PC-3 (cell line): Measurements from ENCODE around the gene LRP1B. TPM values are rescaled to one million over a fixed set of nuclear protein-coding genes. Genes with fewer than 3 reads are reported as not detected.

Source experiments
- ATAC-seq: fragments of 200-7000 bp; cut with Tn5 transposase; 2 replicates; pipeline ENCODE4 v1.9.1; 2020; ENCODE audit warnings: mild to moderate bottlenecking, moderate library complexity
- BruUV-seq: library from RNA; stranded (reverse); fragments of 400-500 nt; replicated peaks from 2 replicates; lab custom pipeline; 2021; lab: Mats Ljungman, UMichigan
- CTCF ChIA-PET: fragments of 300-600 bp; sonication (Branson Sonifier 250); formaldehyde crosslinking; loops from one replicate; lab custom pipeline; 2022; ENCODE audit warnings: antibody characterized with exemption; lab: Charles Lee
- POLR2A ChIA-PET: fragments of 300-600 bp; sonication (Branson Sonifier 250); formaldehyde crosslinking; loops from one replicate; lab custom pipeline; 2022; ENCODE audit warnings: antibody characterized with exemption; ENCODE audit not compliant: unreplicated experiment; lab: Charles Lee
- DNase-seq: peaks from one replicate; pipeline ENCODE4 v3.0.0-alpha.2; 2015
- H2AFZ ChIP-seq: fragments of 300-600 bp; sonication (generic); 2 replicates; pipeline ENCODE4 v1.6.0; 2016; ENCODE audit warnings: antibody characterized with exemption, low read length
- H3F3A ChIP-seq: fragments of 300-600 bp; sonication (generic); one replicate; pipeline ENCODE4 v1.6.0; 2017; ENCODE audit warnings: antibody characterized with exemption, low read length, control low read depth, mild to moderate bottlenecking; ENCODE audit not compliant: unreplicated experiment
- H3K27ac ChIP-seq: fragments of 300-600 bp; sonication (generic); 2 replicates; pipeline ENCODE4 v1.5.1; 2016; ENCODE audit warnings: mild to moderate bottlenecking, low read length
- H3K27me3 ChIP-seq: fragments of 300-600 bp; sonication (generic); 2 replicates; pipeline ENCODE4 v1.6.1; 2016; ENCODE audit warnings: low read length, mixed read lengths
- H3K36me3 ChIP-seq: fragments of 300-600 bp; sonication (generic); 2 replicates; pipeline ENCODE4 v1.6.1; 2016; ENCODE audit warnings: low read depth, mixed run types, low read length, mixed read lengths
- H3K4me1 ChIP-seq: fragments of 300-600 bp; sonication (generic); 2 replicates; pipeline ENCODE4 v1.5.1; 2016; ENCODE audit warnings: low read length; ENCODE audit not compliant: insufficient read depth
- H3K4me2 ChIP-seq: fragments of 300-600 bp; sonication (generic); 2 replicates; pipeline ENCODE4 v1.6.0; 2016; ENCODE audit warnings: low read length
- H3K4me3 ChIP-seq: fragments of 300-600 bp; sonication (generic); 2 replicates; pipeline ENCODE4 v1.5.1; 2016; ENCODE audit warnings: mild to moderate bottlenecking, low read length, mixed read lengths
- H3K79me2 ChIP-seq: fragments of 300-600 bp; sonication (generic); 2 replicates; pipeline ENCODE4 v1.6.1; 2017; ENCODE audit warnings: low read length, mixed read lengths
- H3K9ac ChIP-seq: fragments of 300-600 bp; sonication (generic); 2 replicates; pipeline ENCODE4 v1.6.0; 2016; ENCODE audit warnings: mild to moderate bottlenecking, low read length
- H3K9me2 ChIP-seq: fragments of 300-600 bp; sonication (generic); replicated peaks from 2 replicates; pipeline ENCODE4 v1.6.1; 2016; ENCODE audit warnings: mixed run types, low read length, mixed read lengths
- H3K9me3 ChIP-seq: fragments of 300-600 bp; sonication (generic); 2 replicates; pipeline ENCODE4 v1.6.1; 2016; ENCODE audit warnings: low read length, mixed read lengths
- H4K20me1 ChIP-seq: fragments of 300-600 bp; sonication (generic); 2 replicates; pipeline ENCODE4 v1.6.1; 2016; ENCODE audit warnings: low read length, mixed read lengths
- CTCF ChIP-seq: fragments of 300-600 bp; sonication (generic); conservative IDR thresholded peaks from 2 replicates; pipeline ENCODE4 v1.5.1; 2017; ENCODE audit warnings: antibody characterized with exemption, low read depth, mild to moderate bottlenecking, low read length
- EZH2 ChIP-seq: fragments of 300-600 bp; sonication (generic); IDR thresholded peaks from one replicate; pipeline ENCODE4 v1.6.1; 2017; ENCODE audit warnings: antibody characterized with exemption, mild to moderate bottlenecking, low read length; ENCODE audit not compliant: unreplicated experiment
- EZH2phosphoT487 ChIP-seq: fragments of 300-600 bp; sonication (generic); IDR thresholded peaks from 2 replicates; pipeline ENCODE4 v1.6.1; 2018; ENCODE audit warnings: mild to moderate bottlenecking, antibody characterized with exemption, low read length, borderline replicate concordance
- intact Hi-C: fragments of 100-400 bp; cut with micrococcal nuclease; formaldehyde crosslinking; loops from 2 replicates; pipeline ENCODE4 v1.9.0; 2023
- total RNA-seq: library from RNA; depleted of rRNA; stranded (reverse); fragments of >200 nt; gene quantifications from 2 replicates; pipeline ENCODE4 v1.2.3, GENCODE V29; 2014

Gene LRP1B
- total RNA-seq, 1 experiment from 2014 or later: 0.04 TPM

- CTCF ChIA-PET: interaction anchor here (0.5 kb wide), 1 partner anchor 75 kb away, joined by 3 read pairs; no protein-coding TSS in a partner anchor
- Histone ChIP-seq H3K27ac (no peak overlapping the region), H3K4me2 (no peak overlapping the region; the same call in 1 of the 2 replicates), H2AFZ (no peak overlapping the region), H4K20me1 (no peaks in the 10 kb centered on the region), H3K9ac (no peak overlapping the region), H3K36me3 (no peaks in the 10 kb centered on the region), H3K27me3 (no peaks in the 10 kb centered on the region), H3K4me1 (peaks cover 16% of the 10 kb centered on the region), H3K9me2 (no peaks in the 10 kb centered on the region), H3K79me2 (no peaks in the 10 kb centered on the region), H3K9me3 (no peaks in the 10 kb centered on the region), H3K4me3 (no peak overlapping the region), H3F3A (no peaks in the 10 kb centered on the region)
- POLR2A ChIA-PET: no interaction called here
- intact Hi-C loops: no loop called here
- no peak for TF ChIP-seq EZH2
- TF ChIP-seq CTCF: no peak
- TF ChIP-seq EZH2phosphoT487: no peak
- peak; percentile 57 for ATAC-seq
- peak; percentile 22 for DNase-seq
- no TSS peak for BruUV-seq
Measured at GRCh38 chr2:142037066-142037465, 93.8 kb downstream of the LRP1B start.

- ChIA-PET POLR2A (no interaction called here), CTCF (no interaction called here)
- TF ChIP-seq CTCF (no peak), EZH2 (no peak), EZH2phosphoT487 (no peak)
- no TSS peak for BruUV-seq
- no peaks in the 10 kb centered on the region for H3K27me3 ChIP-seq
- H3K79me2 ChIP-seq: no peaks in the 10 kb centered on the region
- no peak overlapping the region for H3K4me3 ChIP-seq
- DNase-seq: peak; percentile 3
- H3K4me1 ChIP-seq: no peaks in the 10 kb centered on the region
- no peaks in the 10 kb centered on the region for H3K9me3 ChIP-seq
- intact Hi-C loops: no loop called here
- no peaks in the 10 kb centered on the region for H3K36me3 ChIP-seq
- no peaks in the 10 kb centered on the region for H4K20me1 ChIP-seq
- H3K4me2 ChIP-seq: no peak overlapping the region
- no peak overlapping the region for H2AFZ ChIP-seq
- no peak overlapping the region for H3K27ac ChIP-seq
- ATAC-seq: no peak
- no peak overlapping the region for H3K9ac ChIP-seq
- no peaks in the 10 kb centered on the region for H3K9me2 ChIP-seq
- H3F3A ChIP-seq: no peaks in the 10 kb centered on the region
Measured at GRCh38 chr2:142033393-142033792, 97.4 kb downstream of the LRP1B start.

GRCh38 chr2:142031656-142032055 lies 99.2 kb downstream of the LRP1B start:
- DNase-seq (no peak), ATAC-seq (no peak)
- Histone ChIP-seq H3K4me3 (no peak overlapping the region), H2AFZ (no peak overlapping the region), H3K79me2 (no peaks in the 10 kb centered on the region), H3K36me3 (no peaks in the 10 kb centered on the region), H3K4me1 (no peaks in the 10 kb centered on the region), H4K20me1 (no peaks in the 10 kb centered on the region), H3F3A (no peaks in the 10 kb centered on the region), H3K27ac (no peak overlapping the region), H3K9ac (no peak overlapping the region), H3K9me3 (no peaks in the 10 kb centered on the region), H3K4me2 (no peak overlapping the region), H3K27me3 (no peaks in the 10 kb centered on the region), H3K9me2 (no peaks in the 10 kb centered on the region)
- ChIA-PET POLR2A (no interaction called here), CTCF (no interaction called here)
- TF ChIP-seq CTCF (no peak), EZH2phosphoT487 (no peak), EZH2 (no peak)
- no TSS peak for BruUV-seq
- intact Hi-C loops: no loop called here
